AG04449 (cell line): Measurements from ENCODE around the gene PUS7L.
"Not testable (repeated sequence)": the region's sequence is repeated elsewhere in the genome, so short reads cannot be mapped to it uniquely, and the experiment has no call there.

ENCODE experiments used
- CTCF ChIA-PET: fragments of 350-600 bp; formaldehyde crosslinking; extraction: SDS; loops from one replicate; lab custom pipeline; 2021; ENCODE audit warnings: antibody characterized with exemption; lab: Yijun Ruan, JAX
- POLR2A ChIA-PET: fragments of 400-600, 350-600 bp; formaldehyde crosslinking; extraction: SDS; loops from one replicate; lab custom pipeline; 2020; ENCODE audit warnings: antibody characterized with exemption, inconsistent platforms; lab: Yijun Ruan, JAX
- DNase-seq: peaks from one replicate; pipeline ENCODE4 v3.0.0-alpha.2; 2010; ENCODE audit warnings: low read depth, low spot score
- H3K4me3 ChIP-seq: 2 replicates; pipeline ENCODE4 v1.5.1; 2011; ENCODE audit warnings: low read depth, mild to moderate bottlenecking, control low read depth, low read length
- TF ChIP-seq, protein P1 (sequence below): IDR thresholded peaks from one replicate; pipeline ENCODE4 v1.5.1; 2011; ENCODE audit warnings: mild to moderate bottlenecking, moderate library complexity, low read length, control low read depth, inconsistent platforms; ENCODE audit not compliant: insufficient read depth; ENCODE audit errors: missing control alignments

PUS7L gene

DNA sequence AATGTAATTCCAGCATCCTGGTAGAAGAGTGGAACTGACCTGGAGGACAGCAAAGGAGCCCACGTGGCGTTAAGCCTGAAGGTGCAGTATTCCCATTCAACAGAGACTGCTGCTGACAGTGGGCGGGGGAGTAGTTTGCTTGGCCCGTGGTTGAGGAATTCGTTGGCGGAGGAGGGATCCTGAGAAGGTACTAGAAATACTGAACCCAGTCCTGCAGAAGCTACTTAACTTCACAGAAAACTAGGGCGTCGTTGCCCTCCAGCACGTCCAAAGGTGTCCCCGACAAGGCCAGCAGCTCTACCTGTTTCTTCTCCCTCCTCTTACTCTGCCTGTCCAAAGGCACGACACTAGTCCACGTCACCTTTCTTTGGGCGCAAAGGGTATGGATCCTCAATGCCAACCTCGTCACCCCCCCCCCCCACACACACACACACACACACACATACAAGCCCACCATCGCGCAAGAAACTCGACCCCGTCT lies 303 bp downstream of the PUS7L start:
- ChIA-PET CTCF (interaction anchor here (0.8 to 3.0 kb wide), 7 partner anchors 10 to 124 kb away, joined by 3 to 15 read pairs (median 9); no protein-coding TSS in a partner anchor), POLR2A (no interaction called here)
- TF ChIP-seq, protein P1, sequence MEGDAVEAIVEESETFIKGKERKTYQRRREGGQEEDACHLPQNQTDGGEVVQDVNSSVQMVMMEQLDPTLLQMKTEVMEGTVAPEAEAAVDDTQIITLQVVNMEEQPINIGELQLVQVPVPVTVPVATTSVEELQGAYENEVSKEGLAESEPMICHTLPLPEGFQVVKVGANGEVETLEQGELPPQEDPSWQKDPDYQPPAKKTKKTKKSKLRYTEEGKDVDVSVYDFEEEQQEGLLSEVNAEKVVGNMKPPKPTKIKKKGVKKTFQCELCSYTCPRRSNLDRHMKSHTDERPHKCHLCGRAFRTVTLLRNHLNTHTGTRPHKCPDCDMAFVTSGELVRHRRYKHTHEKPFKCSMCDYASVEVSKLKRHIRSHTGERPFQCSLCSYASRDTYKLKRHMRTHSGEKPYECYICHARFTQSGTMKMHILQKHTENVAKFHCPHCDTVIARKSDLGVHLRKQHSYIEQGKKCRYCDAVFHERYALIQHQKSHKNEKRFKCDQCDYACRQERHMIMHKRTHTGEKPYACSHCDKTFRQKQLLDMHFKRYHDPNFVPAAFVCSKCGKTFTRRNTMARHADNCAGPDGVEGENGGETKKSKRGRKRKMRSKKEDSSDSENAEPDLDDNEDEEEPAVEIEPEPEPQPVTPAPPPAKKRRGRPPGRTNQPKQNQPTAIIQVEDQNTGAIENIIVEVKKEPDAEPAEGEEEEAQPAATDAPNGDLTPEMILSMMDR: no peak
- DNase-seq: no peak
- peak overlapping the region; percentile 85 for H3K4me3 ChIP-seq

DNA sequence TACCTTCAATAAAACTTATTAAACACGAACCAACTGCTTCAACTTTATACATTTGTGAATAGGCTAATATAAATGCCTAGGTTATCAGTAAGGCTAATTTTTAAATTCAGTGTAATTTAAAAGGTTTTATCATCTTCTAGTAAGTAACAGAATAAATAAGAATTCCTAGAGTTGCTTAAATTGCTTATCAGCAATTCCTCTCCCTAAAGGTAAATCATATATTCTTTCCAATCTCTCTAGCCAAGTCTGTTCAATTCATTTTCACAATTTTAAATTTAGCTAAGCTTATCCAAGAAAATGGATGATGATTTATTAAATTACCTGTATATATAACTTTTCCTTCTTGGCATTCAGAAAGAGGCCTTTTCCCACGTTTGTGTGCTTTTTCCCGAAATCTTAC lies 4.6 kb downstream of the PUS7L start:
- TF ChIP-seq, protein P1: no peak
- ChIA-PET CTCF (no interaction called here), POLR2A (no interaction called here)
- no peak for DNase-seq
- H3K4me3 ChIP-seq: no peak overlapping the region

DNA sequence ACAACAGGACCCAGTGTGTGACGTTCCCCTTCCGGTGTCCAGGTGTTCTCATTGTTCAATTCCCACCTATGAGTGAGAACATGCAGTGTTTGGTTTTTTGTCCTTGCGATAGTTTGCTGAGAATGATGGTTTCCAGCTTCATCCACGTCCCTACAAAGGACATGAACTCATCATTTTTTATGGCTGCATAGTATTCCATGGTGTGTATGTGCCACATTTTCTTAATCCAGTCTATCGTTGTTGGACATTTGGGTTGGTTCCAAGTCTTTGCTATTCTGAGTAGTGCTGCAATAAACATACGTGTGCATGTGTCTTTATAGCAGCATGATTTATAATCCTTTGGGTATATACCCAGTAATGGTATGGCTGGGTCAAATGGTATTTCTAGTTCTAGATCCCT lies 7.2 kb downstream of the PUS7L start:
- CTCF ChIA-PET, POLR2A ChIA-PET: not testable (repeated sequence)

DNA sequence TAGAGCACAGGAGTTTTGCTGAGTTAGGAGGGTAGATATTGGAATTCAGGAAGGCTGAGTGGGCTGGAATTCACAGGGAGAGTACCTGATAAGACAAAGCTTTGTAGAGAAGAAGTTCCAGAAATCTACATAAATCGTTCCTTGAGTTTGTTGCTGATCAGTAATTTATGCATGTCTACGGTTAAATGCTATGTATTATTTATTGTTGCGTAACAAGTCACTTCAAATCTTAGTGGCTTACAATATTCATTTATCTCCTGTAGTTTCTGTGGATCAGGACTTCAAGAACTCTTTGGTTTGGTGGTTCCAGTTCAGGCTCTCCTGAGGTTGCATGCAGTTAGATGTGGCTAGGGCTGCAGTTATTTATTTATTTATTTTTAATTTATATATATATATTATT lies 7.8 kb downstream of the PUS7L start:
- POLR2A ChIA-PET: no interaction called here
- TF ChIP-seq, protein P1: no peak
- CTCF ChIA-PET: interaction anchor here (1.7 kb wide), 1 partner anchor 10 kb away, joined by 5 read pairs; no protein-coding TSS in a partner anchor
- H3K4me3 ChIP-seq: no peak overlapping the region
- no peak for DNase-seq

More for the DNA sequence above, 7.2 kb downstream of the PUS7L start:
- DNase-seq, H3K4me3 ChIP-seq: not testable (repeated sequence)

DNA sequence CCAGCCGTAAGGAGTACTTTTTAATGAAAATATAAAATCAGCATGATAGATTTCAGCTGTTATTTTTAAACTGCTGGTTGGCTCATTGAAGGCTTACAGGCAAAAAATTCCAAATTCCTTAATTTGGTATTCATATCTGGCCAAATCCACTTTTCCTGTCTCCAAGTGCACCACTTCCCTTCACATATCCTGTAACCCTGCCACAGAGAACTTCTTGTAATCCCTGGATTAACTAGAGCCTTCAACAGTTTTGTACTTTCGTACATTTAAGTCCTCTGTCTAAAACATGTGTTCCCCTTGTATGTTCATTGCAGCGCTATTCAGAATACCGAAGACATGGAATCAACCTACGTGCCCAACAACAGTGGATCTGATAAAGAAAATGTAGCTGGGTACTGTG lies 9.6 kb downstream of the PUS7L start:
- H3K4me3 ChIP-seq: no peak overlapping the region
- ChIA-PET POLR2A (no interaction called here), CTCF (interaction anchor here (0.6 to 2.1 kb wide), 3 partner anchors 8 to 137 kb away, joined by 3 to 10 read pairs (median 5); partner anchors contain the start of genes IRAK4 and PUS7L)
- no peak for DNase-seq
- TF ChIP-seq, protein P1: no peak

DNA sequence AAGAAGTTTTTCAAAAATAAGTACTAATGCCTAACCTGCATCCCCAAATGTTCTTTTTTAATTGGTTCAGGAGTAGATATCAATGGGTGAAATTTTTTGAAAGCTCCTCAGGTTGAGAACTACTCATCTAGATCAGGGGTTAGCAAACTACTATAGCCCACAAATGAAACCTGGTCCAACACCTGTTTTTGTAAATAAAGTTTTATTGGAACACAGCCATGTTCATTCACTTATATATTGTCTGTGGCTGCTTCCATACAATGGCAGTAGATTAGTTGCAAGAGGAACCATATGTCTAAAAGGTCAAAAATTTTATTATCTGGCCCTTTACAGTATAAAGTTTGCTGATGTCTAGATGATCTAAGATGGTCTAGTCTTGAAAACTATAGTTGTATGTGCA lies 13.8 kb downstream of the PUS7L start:
- no peak overlapping the region for H3K4me3 ChIP-seq
- ChIA-PET CTCF (no interaction called here), POLR2A (no interaction called here)
- DNase-seq: no peak
- TF ChIP-seq, protein P1: no peak

DNA sequence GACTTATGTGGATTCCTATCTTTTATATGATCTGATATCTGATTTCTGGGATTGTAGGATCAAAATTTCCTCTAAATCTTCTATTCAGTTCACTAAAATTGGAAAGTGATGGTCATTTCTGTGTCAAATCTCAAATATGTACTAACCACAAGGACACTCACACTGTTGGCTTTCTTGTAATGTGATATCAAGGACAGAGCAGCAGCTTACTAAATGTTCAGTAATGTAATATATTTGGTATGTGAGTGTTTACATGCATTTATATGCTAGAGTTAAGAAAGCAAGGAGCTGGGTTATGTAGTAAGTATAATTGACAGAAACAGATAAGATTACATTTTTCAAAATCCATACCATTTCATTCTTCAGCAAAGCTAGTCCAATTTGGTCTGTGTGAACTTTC lies 16.5 kb downstream of the PUS7L start:
- peak; percentile 79 for DNase-seq
- POLR2A ChIA-PET: interaction anchor here (0.6 to 0.9 kb wide), 2 partner anchors 27 to 64 kb away, joined by 3 to 6 read pairs; partner anchors contain the start of gene TWF1
- CTCF ChIA-PET: interaction anchor here (0.9 to 2.9 kb wide), 4 partner anchors 9 to 140 kb away, joined by 3 to 12 read pairs (median 4); partner anchors contain the start of genes IRAK4 and PUS7L
- TF ChIP-seq, protein P1: no peak
- no peak overlapping the region for H3K4me3 ChIP-seq
